NCI-H146 treated with DMSO at 0.1 percent for 48 hours (cell line): ENCODE measurements around the gene LRRC26.
"Not testable (repeated sequence)": the region's sequence is repeated elsewhere in the genome, so short reads cannot be mapped to it uniquely, and the experiment has no call there.

Source experiments
- DNase-seq: peaks from one replicate; lab custom pipeline; 2025; ENCODE audit not compliant: unreplicated experiment; lab: John Stamatoyannopoulos, UW

The LRRC26 gene

DNA sequence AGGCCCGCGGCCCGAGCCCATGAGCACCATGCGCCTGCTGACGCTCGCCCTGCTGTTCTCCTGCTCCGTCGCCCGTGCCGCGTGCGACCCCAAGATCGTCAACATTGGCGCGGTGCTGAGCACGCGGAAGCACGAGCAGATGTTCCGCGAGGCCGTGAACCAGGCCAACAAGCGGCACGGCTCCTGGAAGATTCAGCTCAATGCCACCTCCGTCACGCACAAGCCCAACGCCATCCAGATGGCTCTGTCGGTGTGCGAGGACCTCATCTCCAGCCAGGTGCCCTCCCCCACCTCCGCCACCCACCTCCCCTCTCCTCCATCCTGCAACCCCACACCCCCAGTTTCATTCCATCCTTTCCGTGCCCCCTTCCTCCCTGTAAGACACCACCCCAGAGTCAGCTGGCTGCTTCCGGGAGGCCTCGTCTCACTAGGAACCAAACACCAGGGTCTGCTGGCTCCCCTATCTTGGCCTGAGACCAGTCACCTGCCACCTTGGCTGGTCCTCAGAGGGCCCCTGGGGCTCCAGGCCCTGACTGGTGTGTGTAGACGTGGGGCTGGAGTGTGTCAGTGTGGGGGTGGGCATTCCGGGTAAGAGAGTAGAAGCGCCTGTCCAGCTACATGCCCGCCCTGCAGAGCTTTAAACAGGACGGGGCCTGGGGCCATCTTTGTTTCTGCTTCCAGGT is 30.2 kb downstream of the LRRC26 start:
- no peak for DNase-seq

GRCh38 chr9:137138722-137139467 is 31.0 kb downstream of the LRRC26 start, which contains the start of gene GRIN1:
Gene GRIN1, plus strand, starts transcription at chr9:137139154. Its CDS starts 333 bp downstream, at chr9:137139487.
- DNase-seq: no peak

- peak; percentile 40 for DNase-seq
Measured at GRCh38 chr9:137138058-137138721, 31.7 kb downstream of the LRRC26 start.

GRCh38 chr9:137136881-137137607 is 32.8 kb downstream of the LRRC26 start:
- DNase-seq: no peak

- no peak for DNase-seq
Measured at GRCh38 chr9:137136261-137136880, 33.5 kb downstream of the LRRC26 start.

- DNase-seq: not testable (repeated sequence)
Measured at GRCh38 chr9:137135154-137135553, 34.7 kb downstream of the LRRC26 start.

DNA sequence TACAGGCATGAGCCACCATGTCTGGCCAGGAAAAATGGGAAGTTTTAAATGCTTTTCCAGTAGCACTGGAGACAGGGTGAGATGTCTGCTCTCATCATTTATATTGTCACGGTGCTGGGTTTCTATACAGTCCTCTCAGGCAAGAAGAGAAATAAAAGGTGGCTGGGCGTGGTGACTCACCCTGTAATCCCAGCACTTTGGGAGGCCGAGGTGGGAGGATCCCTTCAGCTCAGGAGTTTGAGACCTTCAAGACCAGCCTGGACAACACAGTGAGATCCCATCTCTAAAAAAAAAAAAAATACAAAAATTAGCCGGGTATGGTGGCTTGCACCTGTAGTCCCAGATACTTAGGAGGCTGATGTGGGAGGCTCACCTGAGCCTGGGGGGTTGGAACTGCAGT is 35.7 kb downstream of the LRRC26 start:
- DNase-seq: no peak

- no peak for DNase-seq
Measured at GRCh38 chr9:137130176-137130755, 39.6 kb downstream of the LRRC26 start.

GRCh38 chr9:137129456-137130175 is 40.2 kb downstream of the LRRC26 start:
- peak; percentile 71 for DNase-seq

DNA sequence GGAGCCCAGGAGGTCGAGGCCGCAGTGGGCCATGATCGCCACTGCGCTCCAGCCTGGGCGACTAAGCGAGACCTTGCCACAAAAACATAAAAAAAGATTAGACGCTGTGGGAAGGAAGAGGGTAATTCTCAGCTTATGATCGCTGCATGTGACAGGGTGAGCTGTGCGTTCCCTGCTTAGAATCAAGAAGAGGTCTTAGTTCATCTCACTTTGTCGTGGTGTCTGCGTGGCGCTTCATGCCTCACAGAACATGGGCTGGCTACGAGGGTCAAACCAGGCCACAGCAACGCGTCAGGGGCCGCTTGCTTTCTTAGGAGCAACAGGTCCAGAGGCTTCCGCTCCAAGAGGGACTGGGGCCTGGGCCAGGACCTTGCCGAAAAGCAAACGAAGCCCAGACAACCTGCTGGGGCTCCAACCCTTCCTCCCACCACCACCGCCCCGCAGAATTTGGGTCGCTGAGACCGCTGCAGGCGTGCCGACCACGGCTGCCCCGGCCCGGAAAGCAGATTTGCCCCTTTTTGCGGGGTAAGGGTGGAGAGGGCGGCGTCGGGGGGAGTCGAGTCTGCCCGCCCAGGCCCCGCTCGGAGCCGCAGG is 40.9 kb downstream of the LRRC26 start:
- DNase-seq: no peak

GRCh38 chr9:137128158-137128861 is 41.5 kb downstream of the LRRC26 start:
- DNase-seq: no peak

GRCh38 chr9:137127301-137128157 is 42.3 kb downstream of the LRRC26 start:
- DNase-seq: no peak

DNA sequence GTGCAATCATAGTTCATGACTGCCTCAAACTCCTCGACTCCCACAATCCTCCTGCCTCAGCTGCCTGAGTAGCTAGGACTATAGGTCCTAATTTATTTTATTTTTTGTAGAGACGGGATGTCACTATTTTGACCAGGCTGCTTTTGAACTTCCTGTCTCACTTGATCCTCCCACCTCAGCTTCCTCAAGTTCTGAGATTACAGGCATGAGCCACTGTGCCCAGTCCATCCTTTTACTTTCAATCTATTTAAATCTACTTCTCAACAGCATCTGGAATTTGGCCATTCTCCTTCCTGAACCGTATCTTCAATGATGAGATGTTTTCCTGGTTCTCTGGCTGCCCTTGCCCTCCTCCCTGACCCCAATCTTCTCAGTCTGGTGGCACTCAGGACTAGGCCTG is 43.1 kb downstream of the LRRC26 start:
- no peak for DNase-seq

DNA sequence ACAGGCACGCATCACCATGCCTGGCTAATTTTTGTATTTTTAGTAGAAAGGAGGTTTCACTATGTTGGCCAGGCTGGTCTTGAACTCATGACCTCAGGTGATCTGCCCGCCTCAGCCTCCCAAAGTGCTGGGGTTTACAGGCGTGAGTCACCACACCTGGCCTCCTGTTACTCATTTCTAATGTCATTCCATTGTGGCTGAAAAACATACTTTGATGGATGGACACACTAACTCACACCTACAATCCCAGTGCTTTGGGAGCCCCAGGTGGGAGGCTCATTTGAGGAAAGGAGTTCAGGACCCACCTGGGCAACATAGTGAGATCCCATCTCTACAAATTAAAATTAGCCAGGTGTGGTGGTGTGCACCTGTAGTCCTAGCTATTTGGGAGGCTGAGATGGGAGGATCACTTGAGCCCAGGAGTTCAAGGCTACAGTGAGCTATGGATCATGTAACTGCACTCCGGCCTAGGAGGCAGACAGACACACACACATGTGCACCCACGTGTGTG is 45.8 kb downstream of the LRRC26 start:
- DNase-seq: not testable (repeated sequence)

DNA sequence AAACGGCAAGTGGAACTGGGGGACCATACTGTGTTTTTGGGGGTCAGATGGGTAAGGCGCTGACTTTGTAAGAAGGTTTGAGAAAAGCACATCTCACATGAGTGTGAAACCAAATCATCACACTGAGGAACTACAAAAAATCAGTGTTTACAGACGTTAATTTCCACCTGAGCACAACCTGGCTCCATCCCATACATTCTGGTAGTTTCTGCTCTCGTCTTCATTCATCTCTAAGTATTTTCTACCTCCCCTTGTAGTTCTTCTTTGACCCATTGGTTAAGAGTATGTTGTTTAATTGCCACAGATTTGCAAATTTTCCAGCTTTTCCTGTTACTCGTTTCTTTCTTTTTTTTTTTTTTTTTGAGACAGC is 46.4 kb downstream of the LRRC26 start:
- no peak for DNase-seq

- DNase-seq: not testable (repeated sequence)
Measured at GRCh38 chr9:137122796-137123467, 46.9 kb downstream of the LRRC26 start.
